ENCODE measurements around the gene LRRC58.

Gene LRRC58

DNA sequence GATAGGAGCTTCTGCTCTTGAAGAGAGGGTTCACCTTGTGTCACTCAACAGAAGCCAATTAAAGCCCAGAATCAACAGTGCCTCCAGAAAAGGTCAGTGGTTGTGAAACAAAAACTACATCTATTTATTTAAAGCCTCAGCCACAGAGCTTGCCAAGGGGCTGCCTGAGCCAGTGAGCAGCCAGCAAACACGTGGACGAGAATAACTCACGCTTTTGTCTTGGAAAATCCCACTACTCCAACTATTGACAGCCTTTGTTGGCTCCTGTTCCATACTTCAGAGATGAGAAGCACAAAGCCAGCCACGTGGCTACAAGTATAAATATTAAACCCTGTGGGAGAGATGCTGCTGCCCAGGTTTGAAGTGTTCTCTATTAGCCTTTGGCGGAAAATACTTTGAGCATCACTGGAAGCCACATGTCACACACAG lies 74.4 kb downstream of the LRRC58 start:
- DNase-seq = peak; percentile 10 to 32 (median 23)

Data from NCI-H1417 (cell line).